ENCODE data around the gene HSD17B11. TPM values are rescaled to one million over a fixed set of nuclear protein-coding genes. Genes with fewer than 3 reads are reported as not detected.
"Not testable (repeated sequence)": the region's sequence is repeated elsewhere in the genome, so short reads cannot be mapped to it uniquely, and the experiment has no call there.

Gene HSD17B11
- total and polyA plus RNA-seq, 8 donors: 20.0 to 53.5 (median 34.8) TPM

GRCh38 chr4:87427518-87427868 lies 36.5 kb upstream of the HSD17B11 start:
- Histone ChIP-seq H3K9me3 (no peaks in the 10 kb centered on the region), H3K27me3 (no peaks in the 10 kb centered on the region), H3K4me3 (no peak overlapping the region), H3K36me3 (no peaks in the 10 kb centered on the region), H3K4me1 (peaks cover 27 to 31% (median 28%) of the 10 kb centered on the region in 3 donors), H3K27ac (peak overlapping the region in 1 of 4 donors; percentile 13)
- FAIRE-seq (no peak), DNase-seq (no peak), ATAC-seq (no peak)
- TF ChIP-seq, protein P1, sequence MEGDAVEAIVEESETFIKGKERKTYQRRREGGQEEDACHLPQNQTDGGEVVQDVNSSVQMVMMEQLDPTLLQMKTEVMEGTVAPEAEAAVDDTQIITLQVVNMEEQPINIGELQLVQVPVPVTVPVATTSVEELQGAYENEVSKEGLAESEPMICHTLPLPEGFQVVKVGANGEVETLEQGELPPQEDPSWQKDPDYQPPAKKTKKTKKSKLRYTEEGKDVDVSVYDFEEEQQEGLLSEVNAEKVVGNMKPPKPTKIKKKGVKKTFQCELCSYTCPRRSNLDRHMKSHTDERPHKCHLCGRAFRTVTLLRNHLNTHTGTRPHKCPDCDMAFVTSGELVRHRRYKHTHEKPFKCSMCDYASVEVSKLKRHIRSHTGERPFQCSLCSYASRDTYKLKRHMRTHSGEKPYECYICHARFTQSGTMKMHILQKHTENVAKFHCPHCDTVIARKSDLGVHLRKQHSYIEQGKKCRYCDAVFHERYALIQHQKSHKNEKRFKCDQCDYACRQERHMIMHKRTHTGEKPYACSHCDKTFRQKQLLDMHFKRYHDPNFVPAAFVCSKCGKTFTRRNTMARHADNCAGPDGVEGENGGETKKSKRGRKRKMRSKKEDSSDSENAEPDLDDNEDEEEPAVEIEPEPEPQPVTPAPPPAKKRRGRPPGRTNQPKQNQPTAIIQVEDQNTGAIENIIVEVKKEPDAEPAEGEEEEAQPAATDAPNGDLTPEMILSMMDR (IDR thresholded peaks at IDR 0.05): no peak
- 8 to 11% methylated on average over 1 of the region's 1 CpG for WGBS, 2 donors
- intact Hi-C loops (cut with DNase I): no loop called here

DNA sequence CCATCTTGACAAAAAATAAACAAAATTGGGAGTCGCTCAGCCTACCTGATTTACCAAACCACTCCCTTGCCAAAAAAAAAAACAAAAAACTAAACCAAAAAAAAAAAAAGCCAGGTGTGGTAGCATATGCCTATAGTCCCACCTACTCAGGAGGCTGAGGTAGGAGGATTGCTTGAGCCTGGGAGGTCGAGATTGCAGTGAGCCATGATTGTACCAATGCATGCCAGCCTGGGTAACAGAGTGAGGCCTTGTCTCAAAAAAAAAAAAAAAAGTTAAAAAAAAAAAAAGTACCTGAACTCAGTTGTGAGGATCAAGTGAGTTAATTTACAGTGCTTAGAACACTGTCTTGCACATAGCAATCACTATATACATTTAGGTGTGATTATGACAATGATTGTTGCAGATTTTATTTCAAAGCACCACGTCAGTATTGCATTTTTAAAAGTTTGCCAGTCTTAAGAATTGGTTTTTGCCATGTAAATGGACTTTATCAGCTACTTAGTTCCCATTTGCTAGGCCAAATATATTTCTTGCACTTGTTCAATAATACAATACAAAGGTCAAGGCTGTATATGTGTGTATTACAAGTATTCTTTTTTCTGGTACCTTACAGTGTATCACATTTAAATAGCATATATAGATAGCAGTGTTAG lies 36.0 kb upstream of the HSD17B11 start:
- no peaks in the 10 kb centered on the region for H3K27me3 ChIP-seq
- H3K4me3 ChIP-seq: no peak overlapping the region
- ATAC-seq: no peak
- TF ChIP-seq, protein P1 (IDR thresholded peaks at IDR 0.05): no peak
- FAIRE-seq: no peak
- peaks cover 27 to 32% (median 28%) of the 10 kb centered on the region in 3 donors for H3K4me1 ChIP-seq
- intact Hi-C loops (cut with DNase I): no loop called here
- H3K9me3 ChIP-seq: no peaks in the 10 kb centered on the region
- 47 to 48% methylated on average over 3 of the region's 3 CpGs for WGBS, 2 donors
- no peak for DNase-seq
- H3K27ac ChIP-seq: peak overlapping the region in 1 of 4 donors; percentile 13
- H3K36me3 ChIP-seq: no peaks in the 10 kb centered on the region

GRCh38 chr4:87425711-87426110 lies 34.7 kb upstream of the HSD17B11 start:
- H3K36me3 ChIP-seq: no peaks in the 10 kb centered on the region
- H3K27me3 ChIP-seq: no peaks in the 10 kb centered on the region
- H3K27ac ChIP-seq: no peak overlapping the region
- ATAC-seq (no peak), DNase-seq (no peak), FAIRE-seq (no peak)
- no peak overlapping the region for H3K4me3 ChIP-seq
- H3K4me1 ChIP-seq: peaks cover 30 to 41% (median 39%) of the 10 kb centered on the region in 3 donors
- intact Hi-C loops (cut with DNase I): no loop called here
- TF ChIP-seq, protein P1 (IDR thresholded peaks at IDR 0.05): no peak
- WGBS, 2 donors: 82 to 87% methylated on average over 2 of the region's 2 CpGs
- H3K9me3 ChIP-seq: no peaks in the 10 kb centered on the region

DNA sequence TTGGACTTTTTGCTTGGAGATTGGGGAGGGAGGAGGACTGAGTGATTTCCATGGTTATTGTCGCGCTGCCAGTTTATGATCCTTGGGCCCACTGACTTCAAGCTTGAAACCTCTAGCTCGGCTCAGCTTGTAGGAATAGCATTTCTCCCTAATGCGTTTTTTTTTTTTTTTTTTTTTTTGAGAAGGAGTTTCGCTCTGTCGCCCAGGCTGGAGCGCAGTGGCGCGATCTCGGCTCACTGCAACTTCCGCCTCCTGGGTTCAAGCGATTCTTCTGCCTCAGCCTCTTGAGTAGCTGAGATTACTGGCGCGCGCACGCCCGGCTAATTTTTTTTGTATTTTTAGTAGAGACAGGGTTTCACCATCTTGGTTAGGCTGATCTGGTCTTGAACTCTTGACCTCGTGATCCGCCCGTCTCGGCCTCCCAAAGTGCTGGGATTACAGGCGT lies 33.1 kb upstream of the HSD17B11 start:
- H3K4me3 ChIP-seq: peak overlapping the region in 3 of 4 donors; percentile 64 to 72 (median 70)
- H3K27me3 ChIP-seq; FAIRE-seq; DNase-seq; H3K9me3 ChIP-seq; ATAC-seq; H3K36me3 ChIP-seq; intact Hi-C loops (cut with DNase I): not testable (repeated sequence)
- WGBS, 2 donors: 53 to 61% methylated on average over 20 to 22 of the region's 22 CpGs
- H3K4me1 ChIP-seq: peaks cover 40 to 52% (median 47%) of the 10 kb centered on the region in 3 donors
- H3K27ac ChIP-seq: peak overlapping the region in 2 of 4 donors; percentile 94

GRCh38 chr4:87423317-87424098 lies 32.5 kb upstream of the HSD17B11 start:
- Histone ChIP-seq H3K27ac (peak overlapping the region; percentile 76 to 94 (median 89)), H3K4me1 (peaks cover 40 to 53% (median 47%) of the 10 kb centered on the region in 3 donors), H3K27me3 (no peaks in the 10 kb centered on the region), H3K36me3 (no peaks in the 10 kb centered on the region), H3K9me3 (no peaks in the 10 kb centered on the region), H3K4me3 (peak overlapping the region; percentile 64 to 83 (median 71))
- FAIRE-seq: no peak
- 0 to 4% methylated on average over 3 of the region's 3 CpGs for WGBS, 2 donors
- ATAC-seq: peak; percentile 23 to 52 (median 38)
- DNase-seq: peak in 3 of 6 donors; percentile 13 to 44 (median 18)
- intact Hi-C loops (cut with DNase I): no loop called here
- TF ChIP-seq, protein P1 (IDR thresholded peaks at IDR 0.05): no peak
